Muscle layer of colon (tissue), 2 donors: ENCODE measurements around the gene GALNT7.

Experiments used
- H3K27ac ChIP-seq: one replicate; pipeline ENCODE4 v1.7.0; 2013; ENCODE audit warnings: low read depth, mild to moderate bottlenecking, low read length, moderate library complexity
- H3K27me3 ChIP-seq, 2 donors: one replicate each; pipeline ENCODE4 v1.7.0; 2013; ENCODE audit warnings: low read length in 2 of 2, mild to moderate bottlenecking in 2 of 2; ENCODE audit not compliant: insufficient read depth in 2 of 2, control insufficient read depth in 1 of 2
- H3K36me3 ChIP-seq: one replicate; pipeline ENCODE4 v1.7.0; 2013; ENCODE audit warnings: mild to moderate bottlenecking, low read length; ENCODE audit not compliant: insufficient read depth
- H3K4me1 ChIP-seq: one replicate; pipeline ENCODE4 v1.7.0; 2013; ENCODE audit warnings: mild to moderate bottlenecking, low read length; ENCODE audit not compliant: insufficient read depth
- H3K4me3 ChIP-seq, 2 donors: one replicate each; pipeline ENCODE4 v1.7.0; 2013; ENCODE audit warnings: low read length in 2 of 2, low read depth in 1 of 2, mild to moderate bottlenecking in 1 of 2, moderate library complexity in 1 of 2
- H3K9ac ChIP-seq: one replicate; pipeline ENCODE4 v1.7.0; 2013; ENCODE audit warnings: low read length
- H3K9me3 ChIP-seq: one replicate; pipeline ENCODE4 v1.7.0; 2013; ENCODE audit warnings: mild to moderate bottlenecking, low read length
- donor health status: abdominal sarcoma.
- donor health status: Adenocarcinoma of cecum.

The GALNT7 gene

GRCh38 chr4:173334891-173335752, 166.5 kb downstream of the GALNT7 start:
- Histone ChIP-seq H3K27ac (peak overlapping the region; percentile 77), H3K9me3 (no peaks in the 10 kb centered on the region), H3K36me3 (peaks cover 20% of the 10 kb centered on the region), H3K9ac (no peak overlapping the region), H3K27me3 (no peaks in the 10 kb centered on the region), H3K4me3 (peak overlapping the region; percentile 52 to 88), H3K4me1 (peaks cover 24% of the 10 kb centered on the region)

DNA sequence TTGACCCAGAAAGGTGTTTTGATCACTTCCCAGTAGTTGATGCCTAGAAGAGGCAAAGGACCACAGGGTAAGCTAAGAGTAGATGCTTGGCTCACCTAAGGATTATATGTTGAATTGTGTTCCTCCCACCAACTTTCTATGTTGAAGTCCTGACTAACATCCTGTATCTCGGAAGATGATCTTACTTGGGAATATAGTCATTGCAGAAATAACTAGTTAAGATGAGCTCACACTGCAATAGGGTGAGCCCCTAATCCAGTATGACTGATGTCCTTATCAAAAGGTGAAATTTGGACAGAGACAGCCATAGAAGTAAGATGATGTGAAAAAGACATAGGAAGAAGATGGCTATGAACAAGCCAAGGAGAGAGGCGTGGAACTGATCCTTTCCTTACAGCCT, 168.9 kb downstream of the GALNT7 start:
- Histone ChIP-seq H3K4me1 (peaks cover 10% of the 10 kb centered on the region), H3K36me3 (peaks cover 5% of the 10 kb centered on the region), H3K9ac (no peak overlapping the region), H3K27me3 (no peaks in the 10 kb centered on the region), H3K4me3 (no peak overlapping the region), H3K27ac (no peak overlapping the region), H3K9me3 (no peaks in the 10 kb centered on the region)

DNA sequence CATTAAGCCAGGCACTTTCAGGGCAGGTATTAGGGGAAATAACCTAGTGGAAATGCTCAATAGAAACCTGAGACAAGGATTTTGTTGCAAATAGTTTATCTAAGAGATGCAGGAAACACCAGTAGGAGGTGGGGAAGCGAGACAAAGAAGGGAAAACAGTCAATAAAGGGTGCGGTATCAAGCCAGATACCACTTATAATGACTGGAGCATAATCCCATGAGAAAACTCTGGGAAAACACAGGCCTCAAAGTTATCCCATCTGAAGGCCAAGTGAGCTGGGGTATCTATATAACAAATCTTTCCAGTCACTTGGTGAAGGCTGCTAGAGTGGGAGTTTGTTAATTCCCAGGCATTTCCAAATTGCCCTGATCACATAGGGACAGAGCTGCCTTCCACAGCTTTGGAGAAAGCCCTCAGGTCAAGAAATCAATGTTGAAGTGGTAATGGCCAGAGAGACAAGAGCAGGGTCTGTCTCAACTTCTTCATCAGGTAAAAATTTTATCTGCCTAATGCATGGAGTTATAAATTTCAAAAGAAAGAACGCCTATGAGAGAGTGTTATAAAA, 175.3 kb downstream of the GALNT7 start:
- H3K27me3 ChIP-seq: no peaks in the 10 kb centered on the region
- H3K9ac ChIP-seq: no peak overlapping the region
- H3K36me3 ChIP-seq: no peaks in the 10 kb centered on the region
- no peaks in the 10 kb centered on the region for H3K9me3 ChIP-seq
- H3K27ac ChIP-seq: no peak overlapping the region
- no peak overlapping the region for H3K4me3 ChIP-seq
- no peaks in the 10 kb centered on the region for H3K4me1 ChIP-seq

DNA sequence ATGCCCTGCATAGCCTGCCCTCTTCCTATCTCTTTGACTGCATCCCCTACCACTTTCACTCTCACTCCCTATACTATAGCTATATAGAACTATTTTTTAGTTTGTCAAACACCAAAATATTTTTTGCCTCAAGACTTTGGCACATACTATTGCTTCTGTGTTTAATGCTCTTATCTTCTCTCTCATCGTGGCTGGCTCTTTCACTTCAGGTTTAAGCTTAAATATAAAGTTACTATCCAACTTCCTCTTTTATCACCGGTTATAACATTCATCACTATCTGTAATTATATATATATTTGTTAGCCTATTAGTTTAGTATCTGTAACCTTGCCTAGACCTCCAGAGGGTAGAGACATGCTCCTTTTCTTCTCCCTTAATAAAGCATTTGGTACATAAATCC, 177.0 kb downstream of the GALNT7 start:
- Histone ChIP-seq H3K27ac (no peak overlapping the region), H3K27me3 (no peaks in the 10 kb centered on the region), H3K4me3 (no peak overlapping the region), H3K36me3 (no peaks in the 10 kb centered on the region), H3K9me3 (no peaks in the 10 kb centered on the region), H3K9ac (no peak overlapping the region), H3K4me1 (no peaks in the 10 kb centered on the region)

DNA sequence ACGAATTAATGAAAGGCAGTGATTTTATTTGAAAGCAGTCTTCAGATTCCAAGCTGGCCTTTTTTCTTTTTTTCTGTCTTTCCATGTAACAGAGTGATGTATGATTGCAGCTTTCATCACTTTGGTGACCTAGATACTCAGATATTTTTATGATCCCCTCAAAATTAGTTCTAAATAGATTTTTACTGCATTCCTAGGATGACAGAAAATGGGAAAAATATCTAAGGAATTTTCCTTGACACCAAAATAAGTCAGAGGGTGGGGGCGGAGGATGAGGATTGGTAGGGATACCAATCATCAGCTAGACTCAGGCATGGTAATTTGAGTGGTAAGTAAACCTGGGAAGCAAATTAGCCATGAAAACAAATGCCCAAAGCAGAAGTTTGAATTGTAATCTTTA, 177.5 kb downstream of the GALNT7 start:
- Histone ChIP-seq H3K4me1 (no peaks in the 10 kb centered on the region), H3K27me3 (no peaks in the 10 kb centered on the region), H3K4me3 (no peak overlapping the region), H3K27ac (no peak overlapping the region), H3K9me3 (no peaks in the 10 kb centered on the region), H3K9ac (no peak overlapping the region), H3K36me3 (no peaks in the 10 kb centered on the region)

DNA sequence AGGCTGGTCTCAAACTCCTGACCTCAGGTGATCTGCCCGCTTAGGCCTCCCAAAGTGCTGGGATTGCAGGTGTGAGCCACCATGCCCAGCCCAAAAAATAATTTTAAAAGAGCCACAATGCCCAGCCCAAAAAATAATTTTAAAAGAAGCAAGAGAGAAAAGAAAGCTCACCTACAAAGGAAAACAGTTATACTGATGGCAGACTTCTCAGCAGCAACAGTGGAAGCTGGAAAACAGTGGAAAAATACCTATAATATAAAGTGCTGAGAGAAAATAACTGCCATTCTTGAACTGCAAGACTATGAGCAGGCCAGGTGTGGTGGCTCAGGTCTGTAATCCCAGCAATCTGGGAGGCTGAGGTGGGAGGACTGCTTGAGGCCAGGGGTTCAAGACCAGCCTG, 178.9 kb downstream of the GALNT7 start:
- H3K9ac ChIP-seq: no peak overlapping the region
- no peaks in the 10 kb centered on the region for H3K27me3 ChIP-seq
- H3K4me1 ChIP-seq: no peaks in the 10 kb centered on the region
- H3K4me3 ChIP-seq: no peak overlapping the region
- no peaks in the 10 kb centered on the region for H3K36me3 ChIP-seq
- no peaks in the 10 kb centered on the region for H3K9me3 ChIP-seq
- H3K27ac ChIP-seq: no peak overlapping the region

DNA sequence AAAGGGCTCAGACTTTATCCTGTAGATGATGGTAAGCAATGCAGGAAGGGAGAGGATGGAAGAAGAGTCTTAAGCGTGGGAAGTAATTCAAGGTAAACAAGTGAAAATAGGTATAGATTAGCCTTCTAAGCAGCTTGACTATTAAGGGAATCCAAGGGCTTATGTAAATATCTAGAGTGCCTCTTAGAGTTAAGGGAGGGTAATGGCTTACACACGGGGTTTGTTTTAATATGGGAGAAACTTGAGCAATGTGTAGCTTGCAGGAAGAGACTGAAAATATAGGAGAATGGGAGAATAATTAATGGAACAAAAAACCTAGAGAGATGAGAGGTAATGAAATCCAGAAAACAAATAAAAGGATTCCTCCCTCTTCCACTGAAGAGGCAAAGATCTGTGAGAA, 189.3 kb downstream of the GALNT7 start:
- Histone ChIP-seq H3K4me1 (no peaks in the 10 kb centered on the region), H3K36me3 (no peaks in the 10 kb centered on the region), H3K27me3 (no peaks in the 10 kb centered on the region), H3K27ac (no peak overlapping the region), H3K9me3 (no peaks in the 10 kb centered on the region), H3K9ac (no peak overlapping the region), H3K4me3 (no peak overlapping the region)

- no peak overlapping the region for H3K9ac ChIP-seq
- H3K4me1 ChIP-seq: no peaks in the 10 kb centered on the region
- no peaks in the 10 kb centered on the region for H3K36me3 ChIP-seq
- H3K9me3 ChIP-seq: no peaks in the 10 kb centered on the region
- H3K27ac ChIP-seq: no peak overlapping the region
- H3K27me3 ChIP-seq: no peaks in the 10 kb centered on the region
- H3K4me3 ChIP-seq: no peak overlapping the region
Observed at GRCh38 chr4:173360587-173361221, 192.1 kb downstream of the GALNT7 start.

- Histone ChIP-seq H3K36me3 (no peaks in the 10 kb centered on the region), H3K27me3 (no peaks in the 10 kb centered on the region), H3K9ac (no peak overlapping the region), H3K4me1 (peaks cover 7% of the 10 kb centered on the region), H3K27ac (no peak overlapping the region), H3K9me3 (no peaks in the 10 kb centered on the region), H3K4me3 (no peak overlapping the region)
Observed at GRCh38 chr4:173362666-173363065, 194.1 kb downstream of the GALNT7 start.

DNA sequence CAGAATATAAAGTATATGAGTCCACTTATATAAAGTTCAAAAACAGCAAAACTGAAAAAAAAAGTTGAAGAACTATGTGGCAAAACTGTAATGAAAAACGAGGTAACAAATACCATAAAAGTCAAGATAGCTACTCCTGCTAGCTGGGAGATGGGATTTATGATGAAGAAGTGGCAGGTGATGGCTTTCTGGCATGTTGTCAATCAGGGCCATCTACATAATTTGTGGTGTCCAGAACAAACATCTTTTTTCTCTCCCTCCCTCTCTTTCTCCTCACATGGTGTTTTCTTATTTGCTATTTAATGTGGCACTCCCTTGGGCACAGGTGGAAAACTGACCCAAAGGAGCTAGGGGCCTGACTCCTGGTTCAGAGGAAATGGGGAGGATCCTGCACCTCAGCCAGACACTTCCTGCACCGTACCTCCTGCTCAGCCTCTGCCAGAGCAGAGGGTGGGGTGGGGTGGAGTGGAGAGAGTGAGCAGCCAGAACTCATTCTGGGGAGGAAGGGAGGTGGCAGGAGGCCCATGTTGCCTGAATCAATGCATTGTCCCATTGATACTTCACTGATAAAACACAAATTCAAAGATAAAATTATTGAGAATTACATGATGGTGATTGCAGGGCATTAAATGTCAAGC, 196.9 kb downstream of the GALNT7 start:
- no peaks in the 10 kb centered on the region for H3K36me3 ChIP-seq
- H3K27me3 ChIP-seq: no peaks in the 10 kb centered on the region
- peaks cover 10% of the 10 kb centered on the region for H3K4me1 ChIP-seq
- H3K9me3 ChIP-seq: no peaks in the 10 kb centered on the region
- H3K9ac ChIP-seq: no peak overlapping the region
- no peak overlapping the region for H3K27ac ChIP-seq
- H3K4me3 ChIP-seq: no peak overlapping the region

DNA sequence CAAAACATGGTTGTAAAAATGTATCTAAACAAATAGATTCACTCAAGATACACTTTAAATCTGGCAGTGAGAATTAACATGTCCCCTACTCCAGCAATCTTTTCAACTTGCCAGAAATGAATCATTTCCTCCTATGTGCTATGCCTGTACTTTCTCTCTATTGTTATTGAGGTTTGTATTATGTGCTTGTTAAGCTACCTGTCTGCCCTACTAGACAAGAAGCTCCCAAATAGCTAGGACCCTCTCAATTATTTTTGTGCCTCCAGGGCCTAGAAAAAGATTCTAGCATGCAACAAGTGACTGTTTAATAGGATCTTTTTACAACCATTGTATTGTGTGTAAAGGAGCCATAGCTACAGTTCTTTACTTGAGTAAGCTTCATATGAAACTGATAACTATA, 198.7 kb downstream of the GALNT7 start:
- no peaks in the 10 kb centered on the region for H3K27me3 ChIP-seq
- peaks cover 10% of the 10 kb centered on the region for H3K4me1 ChIP-seq
- H3K36me3 ChIP-seq: no peaks in the 10 kb centered on the region
- H3K9me3 ChIP-seq: no peaks in the 10 kb centered on the region
- H3K9ac ChIP-seq: no peak overlapping the region
- H3K4me3 ChIP-seq: no peak overlapping the region
- H3K27ac ChIP-seq: peak overlapping the region; percentile 30
